HepG2 (cell line): ENCODE data around the gene CDX1. TPM values are rescaled to one million over a fixed set of nuclear protein-coding genes. Genes with fewer than 3 reads are reported as not detected.

Source experiments
- ATAC-seq: fragments of 200-7000 bp; cut with Tn5 transposase; 3 replicates; pipeline ENCODE4 v1.9.1; 2020; ENCODE audit warnings: mild to moderate bottlenecking, moderate library complexity
- BruUV-seq: library from RNA; stranded (reverse); fragments of 400-500 nt; replicated peaks from 2 replicates; lab custom pipeline; 2021; lab: Mats Ljungman, UMichigan
- CTCF ChIA-PET: fragments of 300-600 bp; formaldehyde crosslinking; extraction: SDS; loops from one replicate; lab custom pipeline; 2021; ENCODE audit warnings: low total read pairs, inconsistent platforms, low intra/inter-chr PET ratio; lab: Yijun Ruan, JAX
- POLR2A ChIA-PET: fragments of 350-600 bp; sonication (Branson Sonifier 250); formaldehyde crosslinking; loops from one replicate; lab custom pipeline; 2020; ENCODE audit warnings: antibody characterized with exemption, inconsistent platforms; lab: Yijun Ruan, JAX
- DNase-seq: peaks from one replicate; pipeline ENCODE4 v3.0.0-alpha.2; 2015; ENCODE audit warnings: low spot score
- FAIRE-seq: peaks from 3 replicates; lab custom pipeline; 2011; peaks lifted over from hg19 to GRCh38; lab: Jason Lieb, UNC
- H2AFZ ChIP-seq: one replicate; pipeline ENCODE4 v1.6.1; 2011; ENCODE audit warnings: low read length, inconsistent platforms
- H3K27ac ChIP-seq: fragments of 300-600 bp; 3 replicates; pipeline ENCODE4 v1.8.0; 2011; ENCODE audit warnings: mixed run types, mild to moderate bottlenecking, mixed read lengths, low read length, inconsistent platforms; ENCODE audit not compliant: insufficient read depth; ENCODE audit errors: extremely low read length
- H3K27me3 ChIP-seq, 2 experiments: fragments of 200-600 bp in 1 of 2; 2 replicates in 1 of 2; 3 replicates in 1 of 2; pipeline versions ENCODE4 v1.6.0 to v1.8.0; 2011; ENCODE audit warnings: low read length in 2 of 2, mild to moderate bottlenecking in 2 of 2, moderate library complexity in 2 of 2, inconsistent platforms in 1 of 2; ENCODE audit not compliant: insufficient read depth in 2 of 2, control insufficient read depth in 1 of 2
- H3K36me3 ChIP-seq, 2 experiments: fragments of 200-600 bp in 1 of 2; replicated peaks in 1 of 2; 2 replicates in 1 of 2; 3 replicates in 1 of 2; pipeline versions ENCODE4 v1.5.1 to v1.8.0; 2011; ENCODE audit warnings: low read length in 2 of 2, inconsistent platforms in 1 of 2; ENCODE audit not compliant: insufficient read depth in 2 of 2, control insufficient read depth in 1 of 2
- H3K4me1 ChIP-seq: 2 replicates; pipeline ENCODE4 v1.5.1; 2012; ENCODE audit warnings: low read length, inconsistent platforms; ENCODE audit not compliant: insufficient read depth
- H3K4me2 ChIP-seq: 2 replicates; pipeline ENCODE4 v1.6.0; 2011; ENCODE audit warnings: low read depth, low read length, inconsistent platforms
- H3K4me3 ChIP-seq, 3 experiments: fragments of 200-600 bp in 1 of 3; sonication (generic), shearing (Covaris generic) in 1 of 3; replicated peaks in 1 of 3; 2 replicates each; pipeline ENCODE4 v1.5.1; 2011 to 2016; ENCODE audit warnings: low read length in 3 of 3, inconsistent platforms in 2 of 3, low read depth in 2 of 3, mild to moderate bottlenecking in 2 of 3, control low read depth in 1 of 3, mixed read lengths in 1 of 3; ENCODE audit not compliant: insufficient read depth in 1 of 3
- H3K79me2 ChIP-seq: one replicate; pipeline ENCODE4 v1.6.1; 2011; ENCODE audit warnings: low read length, inconsistent platforms; ENCODE audit not compliant: insufficient read depth
- H3K9ac ChIP-seq: 2 replicates; pipeline ENCODE4 v1.6.0; 2011; ENCODE audit warnings: mild to moderate bottlenecking, low read depth, low read length, inconsistent platforms; ENCODE audit not compliant: insufficient read depth
- H3K9me3 ChIP-seq: 2 replicates; pipeline ENCODE4 v1.5.1; 2012; ENCODE audit warnings: mild to moderate bottlenecking, low read length
- H4K20me1 ChIP-seq: 2 replicates; pipeline ENCODE4 v1.6.0; 2011; ENCODE audit warnings: inconsistent platforms, mild to moderate bottlenecking, low read length, moderate library complexity; ENCODE audit not compliant: insufficient read depth
- ATF1 ChIP-seq: IDR thresholded peaks from 2 replicates; pipeline ENCODE4 v1.6.1; 2016; ENCODE audit warnings: mild to moderate bottlenecking, control low read depth
- ETV6 ChIP-seq: sonication (generic); formaldehyde crosslinking; conservative IDR thresholded peaks from 2 replicates; pipeline ENCODE4 v1.4.0; 2020; ENCODE audit warnings: missing genetic modification reagents
- KMT2B ChIP-seq: IDR thresholded peaks from 2 replicates; pipeline ENCODE4 v1.6.1; 2016; ENCODE audit warnings: missing genetic modification reagents, missing compliant biosample characterization
- MED8 ChIP-seq: sonication (generic); formaldehyde crosslinking; IDR thresholded peaks from 2 replicates; pipeline ENCODE4 v1.8.1; 2023; ENCODE audit warnings: mild to moderate bottlenecking, missing genetic modification reagents; ENCODE audit not compliant: insufficient replicate concordance
- NFYB ChIP-seq: sonication (generic); formaldehyde crosslinking; IDR thresholded peaks from 2 replicates; pipeline ENCODE4 v1.4.0; 2020; ENCODE audit warnings: missing genetic modification reagents
- RBAK ChIP-seq: sonication (generic); formaldehyde crosslinking; IDR thresholded peaks from 2 replicates; pipeline ENCODE4 v1.5.1; 2020; ENCODE audit warnings: mild to moderate bottlenecking, missing genetic modification reagents
- SIX4 ChIP-seq: sonication (generic); formaldehyde crosslinking; IDR thresholded peaks from 2 replicates; pipeline ENCODE4 v1.4.0; 2020; ENCODE audit warnings: missing genetic modification reagents
- SMARCC2 ChIP-seq: fragments of 450-650 bp; IDR thresholded peaks from 2 replicates; pipeline ENCODE4 v1.6.1; 2017; ENCODE audit warnings: antibody characterized with exemption, mild to moderate bottlenecking
- SP4 ChIP-seq: sonication (generic); formaldehyde crosslinking; IDR thresholded peaks from 2 replicates; pipeline ENCODE4 v1.8.1; 2023; ENCODE audit warnings: mild to moderate bottlenecking, missing genetic modification reagents
- ZNF253 ChIP-seq: sonication (generic); formaldehyde crosslinking; IDR thresholded peaks from 2 replicates; pipeline ENCODE4 v1.8.0; 2022; ENCODE audit warnings: mild to moderate bottlenecking, missing genetic modification reagents, borderline replicate concordance
- ZNF468 ChIP-seq: sonication (generic); formaldehyde crosslinking; IDR thresholded peaks from 2 replicates; pipeline ENCODE4 v1.8.0; 2022; ENCODE audit warnings: mild to moderate bottlenecking, moderate library complexity, missing genetic modification reagents
- ZNF614 ChIP-seq: IDR thresholded peaks from 2 replicates; pipeline ENCODE4 v1.6.1; 2018; ENCODE audit warnings: missing biosample characterization, missing genetic modification reagents, inconsistent platforms, borderline replicate concordance
- ZSCAN20 ChIP-seq: sonication (generic); formaldehyde crosslinking; IDR thresholded peaks from 2 replicates; pipeline ENCODE4 v1.4.0; 2020; ENCODE audit warnings: missing genetic modification reagents, mild to moderate bottlenecking, borderline replicate concordance
- ZSCAN22 ChIP-seq: sonication (generic); formaldehyde crosslinking; IDR thresholded peaks from 2 replicates; pipeline ENCODE4 v1.4.0; 2020; ENCODE audit warnings: mild to moderate bottlenecking, missing genetic modification reagents
- WGBS: methylation state at CpG from one replicate; pipeline ENCODE4 v1.1.6; 2017; ENCODE audit warnings: low lambda C conversion rate; 5-methylcytosine and 5-hydroxymethylcytosine counted together
- in situ Hi-C: cut with HindIII; loops from 2 replicates; pipeline ENCODE4 v1.10.0; 2017; ENCODE audit warnings: low pct_unique_long_range_greater_than_20kb; ENCODE audit not compliant: extremely low pct_ligation_motif_present
- intact Hi-C: fragments of 100-400 bp; cut with micrococcal nuclease; formaldehyde crosslinking; loops from one replicate; pipeline ENCODE4 v1.10.0; 2022; ENCODE audit not compliant: unreplicated experiment
- polyA plus RNA-seq, 8 experiments: library from polyadenylated mRNA; depleted of rRNA in 3 of 8; stranded (reverse) in 7 of 8; unstranded in 1 of 8; fragments of >200 nt; fragmentation: Illumina TruSeq in 4 of 8; extraction: Trizol in 4 of 8; gene quantifications; 2 replicates each; pipeline versions ENCODE4 v1.2.1 to v1.2.3, GENCODE V29; 2011 to 2016; ENCODE audit warnings: low read depth in 4 of 8, missing spikeins in 1 of 8, mixed read lengths in 1 of 8; ENCODE audit not compliant: insufficient read depth in 1 of 8
- total RNA-seq, 5 experiments: library from RNA; depleted of rRNA; stranded (reverse); fragments of >200 nt; fragmentation: Illumina TruSeq; extraction: Trizol; gene quantifications; 2 replicates each; pipeline ENCODE4 v1.2.3, GENCODE V29; 2016; ENCODE audit warnings: low read depth in 1 of 5

Gene CDX1
- total and polyA plus RNA-seq, 2 of the 13 experiments (the other 11 are each of a cell fraction or from before 2014, with no cell fraction given), result not detected

GRCh38 chr5:150134198-150134588 lies 32.4 kb upstream of the CDX1 start:
- TF ChIP-seq SMARCC2 (no peak), ATF1 (CRISPR knock-in tag) (no peak), ZNF253 (CRISPR knock-in tag) (no peak), KMT2B (CRISPR knock-in tag) (no peak), ZNF468 (no peak), SIX4 (CRISPR knock-in tag) (no peak), RBAK (CRISPR knock-in tag) (no peak)
- H3K79me2 ChIP-seq, result peaks cover under 1% of the 10 kb centered on the region
- BruUV-seq, result no TSS peak
- H3K4me1 ChIP-seq, result peaks cover 76% of the 10 kb centered on the region
- H4K20me1 ChIP-seq, result no peaks in the 10 kb centered on the region
- ChIA-PET CTCF (no interaction called here), POLR2A (no interaction called here)
- no peak overlapping the region for H3K27ac ChIP-seq
- no peaks in the 10 kb centered on the region for H3K9me3 ChIP-seq
- in situ Hi-C loops (no loop called here), intact Hi-C loops (no loop called here)
- no peak overlapping the region for H3K4me2 ChIP-seq
- ATAC-seq, result no peak
- no peaks in the 10 kb centered on the region; a peak in 1 of 5 replicates for H3K36me3 ChIP-seq
- H3K9ac ChIP-seq, result no peak overlapping the region
- no peak for FAIRE-seq
- H2AFZ ChIP-seq, result no peak overlapping the region
- no peak for DNase-seq
- H3K27me3 ChIP-seq, result no peaks in the 10 kb centered on the region
- WGBS, result 80% methylated on average over 7 of the region's 7 CpGs
- no peak overlapping the region for H3K4me3 ChIP-seq

GRCh38 chr5:150135557-150136304 lies 30.8 kb upstream of the CDX1 start:
- Histone ChIP-seq H3K9ac (0 out of 2 replicates have a peak overlapping the region, but pooled peaks have one; percentile 5), H2AFZ (no peak overlapping the region), H4K20me1 (no peaks in the 10 kb centered on the region), H3K4me2 (peak overlapping the region; percentile 88), H3K4me3 (no peak overlapping the region; a peak in 1 of 6 replicates), H3K27ac (no peak overlapping the region), H3K79me2 (peaks cover 2% of the 10 kb centered on the region), H3K9me3 (no peaks in the 10 kb centered on the region), H3K4me1 (peaks cover 79% of the 10 kb centered on the region), H3K36me3 (no peaks in the 10 kb centered on the region), H3K27me3 (no peaks in the 10 kb centered on the region)
- ATAC-seq (no peak), FAIRE-seq (no peak), DNase-seq (no peak)
- intact Hi-C loops, result loop anchor here (5.0 kb wide), 1 partner anchor 222 kb away; the partner anchor contains the start of gene TCOF1
- in situ Hi-C loops, result no loop called here
- WGBS, result 94% methylated on average over 10 of the region's 21 CpGs
- no peak for TF ChIP-seq ETV6
- TF ChIP-seq ZSCAN20 (CRISPR knock-in tag), result no peak
- no peak for TF ChIP-seq ZSCAN22 (CRISPR knock-in tag)
- TF ChIP-seq NFYB (CRISPR knock-in tag), result no peak
- no peak for TF ChIP-seq ZNF614
- TF ChIP-seq SP4 (CRISPR knock-in tag), result peak; percentile 39; the same call in 1 of the 2 replicates
- no peak for TF ChIP-seq MED8
- ChIA-PET CTCF (no interaction called here), POLR2A (interaction anchor here (3.6 kb wide), 1 partner anchor 109 kb away, joined by 18 read pairs; no protein-coding TSS in a partner anchor)
- BruUV-seq, result no TSS peak
